ENCODE results near the gene PKNOX2. TPM values are rescaled to one million over a fixed set of nuclear protein-coding genes. Genes with fewer than 3 reads are reported as not detected.

The PKNOX2 gene
- total and polyA plus RNA-seq, 2 of the 8 experiments (the other 6 are each of a cell fraction or from before 2014, with no cell fraction given), result 2.0 TPM

DNA sequence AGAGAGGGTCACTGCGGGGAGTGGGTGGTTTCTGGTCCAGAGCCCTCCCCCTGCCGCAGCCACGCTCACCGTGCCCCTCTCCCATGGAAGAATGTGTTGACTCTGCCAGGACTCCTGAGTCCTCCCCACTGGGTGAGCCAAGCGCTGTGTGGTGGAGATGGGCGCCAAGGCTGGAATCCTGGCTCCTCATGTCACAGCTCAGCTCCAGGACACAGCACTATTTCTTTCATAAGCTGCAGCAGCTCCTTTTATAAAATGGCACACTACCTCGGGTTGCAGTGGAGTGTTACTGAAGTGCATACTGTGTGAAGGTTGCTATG, 247.6 kb downstream of the PKNOX2 start:
- Histone ChIP-seq H3K27ac (ENCODE audit: low read depth, low read length) (no peak overlapping the region), H2AFZ (ENCODE audit: low read length) (no peak overlapping the region), H3K56ac (replicated peaks; ENCODE audit: insufficient read length, low read depth, low read length) (no peak overlapping the region), H2BK12ac (ENCODE audit: low read depth, low read length) (no peak overlapping the region), H4K20me1 (replicated peaks in 1 of 2; ENCODE audit: control insufficient read depth in 1 of 2, insufficient read depth in 2 of 2, low read length in 2 of 2) (no peaks in the 10 kb centered on the region), H2BK5ac (ENCODE audit: low read depth, low read length) (no peak overlapping the region), H3K36me3 (ENCODE audit: control insufficient read depth in 2 of 4, insufficient read depth in 4 of 4, low read length in 3 of 4) (no peaks in the 10 kb centered on the region), H3K4ac (replicated peaks; ENCODE audit: insufficient read length, low read depth, low read length) (no peak overlapping the region), H4K8ac (ENCODE audit: extremely low read depth, insufficient read depth, low read length) (no peak overlapping the region), H3K23me2 (ENCODE audit: low read depth, low read length) (no peaks in the 10 kb centered on the region), H2AK5ac (ENCODE audit: low read depth, low read length) (no peak overlapping the region), H3K4me2 (ENCODE audit: insufficient read depth in 1 of 2, low read depth in 2 of 2, low read length in 2 of 2) (no peak overlapping the region), H2BK20ac (ENCODE audit: low read length) (no peak overlapping the region), H2BK15ac (ENCODE audit: low read length) (no peak overlapping the region), H3K4me3 (ENCODE audit: extremely low read depth in 1 of 4, insufficient read depth in 2 of 4, low read depth in 3 of 4, low read length in 4 of 4) (no peak overlapping the region), H3K79me2 (ENCODE audit: control insufficient read depth in 1 of 2, insufficient read depth in 2 of 2, low read length in 2 of 2) (no peaks in the 10 kb centered on the region), H3K79me1 (ENCODE audit: low read depth, low read length) (no peaks in the 10 kb centered on the region), H3K4me1 (replicated peaks in 1 of 4; ENCODE audit: control insufficient read depth in 3 of 4, insufficient read depth in 4 of 4, low read length in 3 of 4) (peaks cover 0 to 8% (median 3%) of the 10 kb centered on the region in 4 experiments; a peak in 3 of 7 replicates), H3K9ac (replicated peaks in 1 of 4; ENCODE audit: extremely low read depth in 1 of 4, low read depth in 3 of 4, low read length in 3 of 4) (no peak overlapping the region), H3K27me3 (replicated peaks in 1 of 4; ENCODE audit: control insufficient read depth in 3 of 4, extremely low read depth in 1 of 4, insufficient read depth in 3 of 4, low read length in 3 of 4) (no peaks in the 10 kb centered on the region), H3K18ac (ENCODE audit: extremely low read depth, low read length) (no peak overlapping the region), H3K23ac (ENCODE audit: insufficient read length) (no peak overlapping the region), H4K5ac (ENCODE audit: insufficient read length, low read depth, low read length) (no peak overlapping the region), H4K91ac (replicated peaks; ENCODE audit: insufficient read length, low read length) (no peak overlapping the region), H3K14ac (ENCODE audit: insufficient read length) (no peak overlapping the region), H3K9me3 (ENCODE audit: insufficient read depth in 2 of 2, low read depth in 1 of 2, low read length in 1 of 2) (no peaks in the 10 kb centered on the region), H2BK120ac (replicated peaks; ENCODE audit: low read depth, low read length) (no peak overlapping the region)
- DNase-seq (ENCODE audit: low read depth in 1 of 2, low spot score in 2 of 2) (no peak), FAIRE-seq (no peak)
- 92% methylated on average over 7 of the region's 7 CpGs; no CpG with 5 or more reads in 1 of the 2 experiments for WGBS, 2 experiments (ENCODE audit: extremely low coverage in 1 of 2, insufficient coverage in 1 of 2, insufficient read length in 1 of 2, insufficient replicate concordance in 2 of 2, low coverage in 1 of 2, low lambda C conversion rate in 2 of 2, missing lambda C conversion rate in 1 of 2)
- ChIA-PET CTCF (ENCODE audit: partially characterized antibody) (interaction anchor here (3.5 to 4.2 kb wide), 2 partner anchors 67 to 320 kb away, joined by 10 to 15 read pairs; no protein-coding TSS in a partner anchor), POLR2A (ENCODE audit: partially characterized antibody) (interaction anchor here (1.2 kb wide), 1 partner anchor 12 kb away, joined by 3 read pairs; no protein-coding TSS in a partner anchor)
- no peak for TF ChIP-seq JUND (IDR thresholded peaks at IDR 0.05; ENCODE audit: low read length)
- TF ChIP-seq RAD21 (IDR thresholded peaks at IDR 0.05 in 1 of 2, conservative IDR thresholded peaks at IDR 0.05 in 1 of 2; ENCODE audit: low read depth in 2 of 2, low read length in 2 of 2), result no peak
- no peak for TF ChIP-seq POLR2AphosphoS5 (IDR thresholded peaks at IDR 0.05; ENCODE audit: low read depth, low read length)
- TF ChIP-seq RNF2 (IDR thresholded peaks at IDR 0.05; ENCODE audit: borderline replicate concordance, low read depth, low read length, missing control alignments, poor library complexity, severe bottlenecking), result no peak
- TF ChIP-seq RXRA (IDR thresholded peaks at IDR 0.05; ENCODE audit: insufficient read depth, low read depth, low read length), result no peak
- no peak for TF ChIP-seq KDM1A (IDR thresholded peaks at IDR 0.05; ENCODE audit: borderline replicate concordance, low read length)

All from H1 (cell line).